HG03175 (cell line): Measurements from ENCODE around the gene VASH1.
"Not testable (repeated sequence)": the region's sequence is repeated elsewhere in the genome, so short reads cannot be mapped to it uniquely, and the experiment has no call there.

Source experiments
- ATAC-seq: cut with Tn5 transposase; IDR thresholded peaks from one replicate; pipeline ENCODE4 v1.9.1; 2021; ENCODE audit warnings: mild to moderate bottlenecking, moderate library complexity; ENCODE audit not compliant: unreplicated experiment

Gene VASH1

GRCh38 chr14:76761136-76761959 lies at the start of gene VASH1:
VASH1 (plus strand) TSS chr14:76761468; CDS start chr14:76762822, 1,354 bp downstream.
- ATAC-seq = peak; percentile 87

- no peak for ATAC-seq
These were observed 48.1 kb upstream of the VASH1 start for GRCh38 chr14:76713121-76713520.

- ATAC-seq = no peak
These were observed 46.8 kb upstream of the VASH1 start for GRCh38 chr14:76714470-76714869.

GRCh38 chr14:76715101-76715500 lies 46.2 kb upstream of the VASH1 start:
- ATAC-seq = no peak

GRCh38 chr14:76715511-76716081 lies 45.7 kb upstream of the VASH1 start:
- ATAC-seq = no peak

- no peak for ATAC-seq
These were observed 45.0 kb upstream of the VASH1 start for GRCh38 chr14:76716285-76716684.

GRCh38 chr14:76717508-76718290 lies 43.6 kb upstream of the VASH1 start:
- ATAC-seq = no peak

GRCh38 chr14:76718306-76719040 lies 42.8 kb upstream of the VASH1 start:
- no peak for ATAC-seq

GRCh38 chr14:76719666-76720065 lies 41.6 kb upstream of the VASH1 start:
- ATAC-seq = no peak

- ATAC-seq = peak; percentile 65
These were observed 40.9 kb upstream of the VASH1 start for GRCh38 chr14:76720382-76720813.

- not testable (repeated sequence) for ATAC-seq
These were observed 39.8 kb upstream of the VASH1 start for GRCh38 chr14:76721506-76721905.

GRCh38 chr14:76724651-76725550 lies 36.4 kb upstream of the VASH1 start:
- no peak for ATAC-seq

GRCh38 chr14:76726551-76726970 lies 34.7 kb upstream of the VASH1 start:
- ATAC-seq = no peak

- no peak for ATAC-seq
These were observed 33.9 kb upstream of the VASH1 start for GRCh38 chr14:76727384-76727783.

GRCh38 chr14:76727901-76728300 lies 33.4 kb upstream of the VASH1 start:
- no peak for ATAC-seq

- no peak for ATAC-seq
These were observed 32.0 kb upstream of the VASH1 start for GRCh38 chr14:76729258-76729657.

GRCh38 chr14:76729953-76730505 lies 31.2 kb upstream of the VASH1 start:
- ATAC-seq = no peak

GRCh38 chr14:76734501-76734900 lies 26.8 kb upstream of the VASH1 start:
- ATAC-seq = not testable (repeated sequence)

- ATAC-seq = no peak
These were observed 24.8 kb upstream of the VASH1 start for GRCh38 chr14:76736514-76736913.

GRCh38 chr14:76741074-76741473 lies 20.2 kb upstream of the VASH1 start:
- ATAC-seq = no peak
